NCI-H2171 treated with DMSO at 0.1 percent for 48 hours (cell line): ENCODE measurements around the gene LATS2.
"Not testable (repeated sequence)": the region's sequence is repeated elsewhere in the genome, so short reads cannot be mapped to it uniquely, and the experiment has no call there.

Source experiments
- DNase-seq: peaks from one replicate; lab custom pipeline; 2025; lab: John Stamatoyannopoulos, UW

Gene LATS2

DNA sequence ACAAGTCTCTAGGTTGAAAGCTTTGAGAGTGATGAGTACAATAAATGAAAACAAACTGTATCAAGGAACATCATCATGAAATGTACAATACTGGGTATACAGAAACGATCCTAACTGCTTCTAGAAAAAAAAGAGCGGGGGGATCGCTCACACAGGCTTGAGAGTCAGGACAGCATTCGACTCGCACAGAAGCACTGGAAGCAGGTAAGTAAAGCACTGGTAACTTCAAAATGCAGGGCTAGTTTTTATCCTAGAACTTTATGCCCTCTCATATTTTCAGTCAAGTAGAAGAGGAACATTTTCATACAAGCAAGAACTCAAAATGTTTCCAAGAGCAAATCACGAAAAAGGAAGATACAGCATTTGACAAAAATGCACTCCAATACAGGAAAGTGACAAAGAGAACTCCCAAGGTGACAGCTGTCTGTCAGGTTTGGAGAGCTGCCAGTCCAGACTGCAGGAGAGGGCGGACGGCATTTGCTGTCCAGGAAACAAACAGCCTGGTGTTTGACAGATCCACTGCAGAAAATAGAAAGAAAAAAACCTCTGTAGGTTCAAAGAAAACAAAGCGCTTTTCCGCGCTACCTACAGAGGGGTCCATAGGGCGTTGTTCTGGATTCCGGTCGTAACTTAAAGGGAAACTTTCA lies 100.6 kb downstream of the LATS2 start:
- DNase-seq, result peak; percentile 39

DNA sequence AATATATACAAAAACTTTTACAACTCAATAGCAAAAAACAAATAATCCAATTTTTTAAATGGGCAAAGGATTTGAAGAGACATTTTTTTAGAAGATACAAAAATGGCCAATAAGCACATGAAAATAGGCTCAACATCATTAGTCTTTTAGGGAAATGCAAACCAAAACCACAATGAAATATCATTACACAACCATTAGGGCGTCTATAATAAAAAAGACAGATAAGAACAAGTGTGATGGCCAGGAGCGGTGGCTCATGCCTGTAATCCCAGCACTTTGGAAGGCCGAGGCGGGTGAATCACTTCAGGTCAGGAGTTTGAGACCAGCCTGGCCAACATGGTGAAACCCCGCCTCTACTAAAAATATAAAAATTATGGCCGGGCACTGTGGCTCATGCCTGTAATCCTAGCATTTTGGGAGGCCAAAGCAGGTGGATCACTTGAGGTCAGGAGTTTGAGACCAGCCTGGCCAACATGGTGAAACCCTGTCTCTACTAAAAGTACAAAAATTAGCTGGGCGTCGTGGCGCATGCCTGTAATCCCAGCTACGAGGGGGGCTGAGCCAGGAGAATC lies 104.3 kb downstream of the LATS2 start:
- DNase-seq, result not testable (repeated sequence)

DNA sequence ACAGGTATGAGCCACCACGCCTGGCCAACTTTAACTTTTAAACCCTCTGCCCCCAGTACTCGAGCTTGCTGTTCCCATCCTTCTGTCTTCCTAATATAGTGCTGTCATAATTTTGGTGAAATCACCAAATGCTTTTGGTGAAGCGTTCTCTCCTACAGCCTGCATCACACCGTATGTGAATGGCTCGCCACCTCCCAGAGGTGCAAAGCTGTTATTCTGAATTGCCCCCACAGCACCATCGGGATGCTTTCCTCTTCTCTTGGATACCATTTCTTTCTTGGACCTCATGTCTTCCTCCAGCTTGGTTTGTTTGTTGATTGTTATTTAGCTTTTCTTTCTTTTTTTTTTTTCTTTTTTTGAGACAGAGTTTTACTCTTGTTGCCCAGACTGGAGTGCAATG lies 105.9 kb downstream of the LATS2 start:
- no peak for DNase-seq

GRCh38 chr13:20953245-20953931 lies 108.0 kb downstream of the LATS2 start:
- DNase-seq, result no peak

GRCh38 chr13:20952838-20953237 lies 108.5 kb downstream of the LATS2 start:
- DNase-seq, result no peak

GRCh38 chr13:20948001-20948400 lies 113.4 kb downstream of the LATS2 start:
- DNase-seq, result not testable (repeated sequence)

DNA sequence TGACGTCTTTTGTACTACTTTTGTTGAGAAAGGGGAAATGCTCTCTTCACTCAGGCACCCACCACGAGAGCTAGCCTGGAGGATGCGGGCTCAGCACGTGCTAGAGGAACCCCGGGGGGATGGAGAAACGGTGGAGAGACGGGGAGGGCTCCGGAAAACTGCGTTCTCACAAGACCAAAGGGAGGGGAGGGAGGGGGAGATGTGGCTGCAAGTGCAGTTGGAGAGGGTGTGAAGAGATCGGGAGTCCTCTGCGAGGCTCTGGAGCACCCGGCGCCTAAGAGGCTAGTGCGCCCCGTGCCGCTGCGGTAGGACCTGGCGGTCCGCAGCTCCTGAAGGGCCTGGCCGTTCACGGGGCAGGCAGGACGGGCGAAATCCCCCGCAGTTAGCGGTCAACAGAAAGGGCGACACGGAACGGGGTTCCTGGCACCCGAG lies 115.4 kb downstream of the LATS2 start:
- no peak for DNase-seq

GRCh38 chr13:20942938-20943559 lies 118.3 kb downstream of the LATS2 start:
- no peak for DNase-seq

GRCh38 chr13:20940511-20940910 lies 120.9 kb downstream of the LATS2 start:
- not testable (repeated sequence) for DNase-seq

DNA sequence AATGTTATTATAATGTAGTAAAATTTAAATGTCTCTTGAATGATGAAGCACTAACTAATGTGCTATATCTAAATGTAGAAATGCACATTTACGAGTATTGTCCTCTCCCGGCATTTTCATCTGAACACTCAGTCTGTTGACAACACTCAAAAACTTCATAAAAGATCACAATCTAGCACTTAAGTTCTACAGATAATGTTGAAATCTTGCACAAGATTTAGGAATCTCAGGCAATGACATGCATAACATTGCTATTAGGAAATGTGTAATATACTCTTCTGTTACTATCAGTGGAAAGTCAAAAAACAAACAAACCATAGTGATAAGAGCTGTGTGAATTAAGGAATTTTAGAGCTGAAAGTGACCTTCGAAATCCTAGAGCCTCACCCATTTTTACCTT lies 121.3 kb downstream of the LATS2 start:
- no peak for DNase-seq

- DNase-seq, result no peak
These were observed 121.7 kb downstream of the LATS2 start for GRCh38 chr13:20939662-20940061.

GRCh38 chr13:20938302-20938701 lies 123.1 kb downstream of the LATS2 start:
- no peak for DNase-seq

DNA sequence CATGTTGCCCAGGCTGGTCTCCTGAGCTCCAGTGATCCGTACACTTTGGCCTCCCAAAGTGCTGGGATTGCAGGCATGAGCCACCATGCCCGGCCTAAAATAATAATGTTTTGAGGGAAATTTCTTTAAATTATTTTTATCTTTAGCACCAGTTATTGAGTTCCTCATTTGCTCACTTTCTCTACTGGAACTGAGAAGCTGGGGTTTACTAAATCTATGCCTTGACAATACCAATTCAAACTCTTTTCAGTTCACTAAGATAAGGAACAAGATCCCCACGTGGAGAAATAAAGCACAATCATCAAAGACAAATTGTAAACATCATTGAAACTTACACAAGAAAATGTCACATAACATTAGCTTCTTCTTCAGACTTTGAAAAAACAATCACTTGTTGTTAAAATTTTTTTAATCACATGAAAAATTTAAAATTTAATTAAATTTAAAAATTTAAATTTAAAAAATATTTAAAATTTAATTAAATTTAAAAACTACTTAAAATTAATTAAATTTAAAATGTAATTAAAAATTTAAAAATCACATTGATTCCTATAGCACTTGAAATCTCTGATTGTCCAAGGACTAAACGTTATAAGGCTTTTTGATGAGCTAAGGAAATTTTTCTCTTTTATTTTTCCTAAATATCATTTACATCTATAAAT lies 133.7 kb downstream of the LATS2 start:
- no peak for DNase-seq

GRCh38 chr13:20925395-20925790 lies 136.0 kb downstream of the LATS2 start:
- DNase-seq, result not testable (repeated sequence)

GRCh38 chr13:20924758-20925394 lies 136.5 kb downstream of the LATS2 start:
- DNase-seq, result peak; percentile 50

GRCh38 chr13:20923272-20923671 lies 138.1 kb downstream of the LATS2 start:
- no peak for DNase-seq
